GM21515 (cell line): ENCODE measurements around the gene PDE8A.
A peak's percentile ranks its signal among the peaks of the same experiment; 100 is the strongest.

Experiments
- ATAC-seq: cut with Tn5 transposase; IDR thresholded peaks from one replicate; pipeline ENCODE4 v1.9.1; 2021; ENCODE audit not compliant: unreplicated experiment

PDE8A gene

GRCh38 chr15:84981711-84982300, at the start of gene PDE8A:
PDE8A (plus strand) TSS chr15:84981856; CDS start chr15:84982163, 307 bp downstream.
- peak; percentile 25 for ATAC-seq

GRCh38 chr15:84934942-84935729, 46.5 kb upstream of the PDE8A start:
- ATAC-seq: no peak

GRCh38 chr15:84937144-84937543, 44.5 kb upstream of the PDE8A start:
- ATAC-seq: no peak

- ATAC-seq: no peak
These were observed 42.9 kb upstream of the PDE8A start for GRCh38 chr15:84938726-84939125.

- ATAC-seq: no peak
These were observed 41.3 kb upstream of the PDE8A start for GRCh38 chr15:84940399-84940798.

- no peak for ATAC-seq
These were observed 39.2 kb upstream of the PDE8A start for GRCh38 chr15:84942456-84942855.

GRCh38 chr15:84944311-84944710, 37.3 kb upstream of the PDE8A start:
- ATAC-seq: no peak

GRCh38 chr15:84944861-84945260, 36.8 kb upstream of the PDE8A start:
- no peak for ATAC-seq

GRCh38 chr15:84946772-84947489, 34.7 kb upstream of the PDE8A start:
- no peak for ATAC-seq

GRCh38 chr15:84947947-84948830, 33.5 kb upstream of the PDE8A start:
- ATAC-seq: no peak

- ATAC-seq: no peak
These were observed 32.6 kb upstream of the PDE8A start for GRCh38 chr15:84949043-84949442.

GRCh38 chr15:84949845-84950569, 31.6 kb upstream of the PDE8A start:
- no peak for ATAC-seq

- ATAC-seq: no peak
These were observed 31.0 kb upstream of the PDE8A start for GRCh38 chr15:84950570-84951111.

GRCh38 chr15:84951736-84952135, 29.9 kb upstream of the PDE8A start:
- no peak for ATAC-seq

- no peak for ATAC-seq
These were observed 28.5 kb upstream of the PDE8A start for GRCh38 chr15:84953136-84953535.

- no peak for ATAC-seq
These were observed 27.9 kb upstream of the PDE8A start for GRCh38 chr15:84953726-84954125.

- no peak for ATAC-seq
These were observed 26.4 kb upstream of the PDE8A start for GRCh38 chr15:84955089-84955848.

GRCh38 chr15:84956199-84956598, 25.5 kb upstream of the PDE8A start:
- no peak for ATAC-seq

GRCh38 chr15:84960391-84961113, 21.1 kb upstream of the PDE8A start:
- ATAC-seq: no peak
